ENCODE results near the gene KIF12. TPM values are rescaled to one million over a fixed set of nuclear protein-coding genes. Genes with fewer than 3 reads are reported as not detected.

The KIF12 gene
- total RNA-seq, 1 donor from 2014 or later = not detected

DNA sequence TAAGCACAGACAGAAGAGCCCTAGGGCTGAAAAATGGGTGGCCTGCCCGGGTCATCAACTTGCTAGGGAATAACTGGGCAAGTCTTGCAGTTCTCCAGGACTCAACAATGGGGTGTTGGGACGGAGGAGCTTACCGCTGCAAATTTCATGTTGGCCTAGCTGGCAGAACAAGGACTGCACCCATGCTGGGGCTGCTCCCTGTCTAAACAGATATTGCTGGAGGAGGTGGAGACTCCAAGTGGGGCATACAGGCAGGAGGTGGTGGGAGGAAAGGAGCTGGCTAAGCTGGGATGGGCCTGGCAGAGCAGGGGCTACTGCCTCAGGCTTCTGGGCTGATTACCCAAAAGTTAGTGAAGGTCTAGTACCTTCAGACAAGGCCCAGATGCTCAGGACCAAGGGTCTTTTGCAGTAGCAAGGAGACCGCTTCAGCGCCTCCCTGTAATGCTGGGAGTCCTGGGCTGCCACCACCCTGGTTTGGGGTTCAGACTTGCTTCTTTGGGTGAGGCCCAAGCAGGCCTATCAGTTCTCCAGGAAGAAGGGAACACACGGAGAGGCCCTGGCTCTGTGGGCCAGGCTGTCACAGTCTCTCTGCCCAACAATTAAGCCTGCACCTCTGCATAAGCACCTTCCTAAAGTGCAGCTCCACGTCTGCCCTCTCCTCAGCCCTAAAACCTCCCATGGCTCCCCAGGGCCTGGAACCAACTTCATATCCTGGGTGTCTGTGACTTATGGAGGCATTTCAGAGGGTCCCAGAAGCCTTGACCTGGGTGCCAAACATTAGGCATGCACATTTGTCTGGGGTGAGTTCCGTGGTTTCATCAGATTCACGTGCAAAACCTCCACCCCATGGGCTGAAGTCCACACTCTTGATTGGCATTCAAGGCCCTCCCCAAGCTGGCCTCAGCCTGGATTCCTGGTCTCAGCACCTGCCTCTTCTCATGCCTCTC lies 24.2 kb upstream of the KIF12 start:
- TF ChIP-seq, protein P1, sequence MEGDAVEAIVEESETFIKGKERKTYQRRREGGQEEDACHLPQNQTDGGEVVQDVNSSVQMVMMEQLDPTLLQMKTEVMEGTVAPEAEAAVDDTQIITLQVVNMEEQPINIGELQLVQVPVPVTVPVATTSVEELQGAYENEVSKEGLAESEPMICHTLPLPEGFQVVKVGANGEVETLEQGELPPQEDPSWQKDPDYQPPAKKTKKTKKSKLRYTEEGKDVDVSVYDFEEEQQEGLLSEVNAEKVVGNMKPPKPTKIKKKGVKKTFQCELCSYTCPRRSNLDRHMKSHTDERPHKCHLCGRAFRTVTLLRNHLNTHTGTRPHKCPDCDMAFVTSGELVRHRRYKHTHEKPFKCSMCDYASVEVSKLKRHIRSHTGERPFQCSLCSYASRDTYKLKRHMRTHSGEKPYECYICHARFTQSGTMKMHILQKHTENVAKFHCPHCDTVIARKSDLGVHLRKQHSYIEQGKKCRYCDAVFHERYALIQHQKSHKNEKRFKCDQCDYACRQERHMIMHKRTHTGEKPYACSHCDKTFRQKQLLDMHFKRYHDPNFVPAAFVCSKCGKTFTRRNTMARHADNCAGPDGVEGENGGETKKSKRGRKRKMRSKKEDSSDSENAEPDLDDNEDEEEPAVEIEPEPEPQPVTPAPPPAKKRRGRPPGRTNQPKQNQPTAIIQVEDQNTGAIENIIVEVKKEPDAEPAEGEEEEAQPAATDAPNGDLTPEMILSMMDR (IDR thresholded peaks at IDR 0.05) = no peak
- TF ChIP-seq POLR2AphosphoS5 (IDR thresholded peaks at IDR 0.05; ENCODE audit: insufficient read depth in 1 of 2, low read depth in 1 of 2) (no peak), POLR2A (IDR thresholded peaks at IDR 0.05) (no peak)

DNA sequence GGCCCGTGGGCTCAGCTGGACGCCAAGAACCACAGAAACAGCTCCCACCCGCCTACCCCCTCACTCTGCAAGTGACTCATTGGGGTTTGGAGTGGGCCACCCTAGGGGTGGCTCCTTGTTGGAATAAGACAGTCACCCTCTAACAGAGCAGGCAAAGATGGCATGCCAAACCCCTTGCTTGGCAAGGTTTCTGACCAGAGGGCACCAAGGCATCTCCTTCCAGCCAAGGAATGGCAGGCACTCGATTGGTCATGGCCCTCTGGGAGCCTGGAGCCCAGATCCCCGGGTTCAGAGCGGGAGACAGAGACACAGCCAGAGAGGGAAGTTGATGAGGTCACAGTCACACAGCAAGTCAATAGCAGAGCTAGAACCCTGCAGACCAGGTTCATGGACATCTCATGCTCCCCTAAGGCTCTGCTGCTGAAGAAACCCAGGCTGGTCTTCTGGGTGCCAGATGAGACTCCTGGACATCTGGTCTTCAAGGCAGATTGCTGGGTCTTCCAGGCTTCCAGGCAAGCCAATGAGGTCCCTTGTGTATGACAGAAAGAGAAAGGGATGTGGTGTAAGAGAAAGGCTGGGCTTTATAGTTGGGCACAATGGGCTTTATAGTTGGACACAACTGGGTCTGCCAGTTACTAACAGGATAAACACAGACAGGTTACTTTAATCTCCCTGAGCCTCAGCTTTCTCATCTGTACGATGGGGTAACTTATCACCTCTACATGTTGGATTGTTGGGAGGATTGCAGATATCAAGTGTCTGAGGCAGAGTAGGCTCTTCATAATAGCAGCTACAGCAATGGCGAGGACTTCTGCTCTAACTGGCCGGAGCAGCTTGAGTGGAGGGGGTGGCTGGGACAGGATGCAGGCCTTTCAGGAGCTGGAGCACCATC lies 23.3 kb upstream of the KIF12 start:
- TF ChIP-seq POLR2A (IDR thresholded peaks at IDR 0.05) (no peak), POLR2AphosphoS5 (IDR thresholded peaks at IDR 0.05; ENCODE audit: insufficient read depth in 1 of 2, low read depth in 1 of 2) (no peak)
- TF ChIP-seq, protein P1 (IDR thresholded peaks at IDR 0.05) = no peak
- DNase-seq (ENCODE audit: extremely low spot score in 2 of 2) = no peak
- Histone ChIP-seq H3K36me3 (no peaks in the 10 kb centered on the region), H3K4me1 (no peaks in the 10 kb centered on the region), H3K27ac (no peak overlapping the region), H3K9me3 (no peaks in the 10 kb centered on the region), H3K4me3 (no peak overlapping the region), H3K27me3 (no peaks in the 10 kb centered on the region)
- intact Hi-C loops (cut with DNase I) = no loop called here

More for the DNA sequence above, 24.2 kb upstream of the KIF12 start:
- no peaks in the 10 kb centered on the region for H3K4me1 ChIP-seq
- no peak overlapping the region for H3K27ac ChIP-seq
- DNase-seq (ENCODE audit: extremely low spot score in 2 of 2) = no peak
- H3K27me3 ChIP-seq = no peaks in the 10 kb centered on the region
- no peaks in the 10 kb centered on the region for H3K9me3 ChIP-seq
- no peak overlapping the region for H3K4me3 ChIP-seq
- no peaks in the 10 kb centered on the region for H3K36me3 ChIP-seq
- intact Hi-C loops (cut with DNase I) = no loop called here

DNA sequence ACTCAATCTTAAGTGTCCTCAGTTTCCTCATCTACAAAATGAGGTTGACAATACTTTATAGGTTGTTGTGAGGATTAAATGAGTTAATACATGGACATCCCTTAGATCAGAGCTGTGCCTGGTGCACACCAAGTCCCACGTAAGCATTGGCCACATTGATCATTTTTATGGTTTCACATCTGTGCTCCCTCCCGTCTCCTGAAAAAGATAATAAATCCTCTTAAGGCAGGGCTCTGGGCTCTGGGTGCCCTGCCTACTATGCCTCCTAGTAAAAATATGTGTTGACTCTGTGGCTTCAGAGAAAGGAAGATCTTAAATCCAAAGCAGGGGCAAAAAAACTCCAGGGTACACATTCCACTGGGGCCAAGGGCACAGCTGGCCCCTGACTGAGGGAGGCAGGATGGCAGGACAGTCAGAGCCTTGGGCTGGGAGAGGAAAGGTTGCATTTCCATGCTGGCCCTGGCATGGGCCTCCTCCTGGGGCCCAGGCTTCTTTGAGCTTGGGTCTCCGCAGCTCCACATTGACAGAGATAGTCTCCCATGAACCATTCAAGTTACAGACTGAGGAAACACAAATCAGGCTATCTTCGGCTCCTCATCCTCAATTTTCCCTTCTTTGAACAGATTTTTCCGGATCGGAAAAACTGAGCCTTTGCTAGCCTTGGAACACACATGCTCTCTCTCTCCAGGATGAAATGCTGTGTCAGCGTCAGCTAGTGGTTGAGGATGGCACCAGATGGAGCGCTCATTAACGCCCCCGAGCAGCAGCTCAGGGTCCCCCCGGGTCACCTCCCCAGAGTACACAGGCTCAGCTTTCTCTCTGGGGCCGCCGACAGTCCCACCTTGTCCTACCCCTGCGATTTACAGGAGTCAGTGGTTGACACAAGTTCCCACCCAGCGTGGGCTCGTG lies 22.4 kb upstream of the KIF12 start:
- H3K4me3 ChIP-seq = no peak overlapping the region
- no peak for DNase-seq (ENCODE audit: extremely low spot score in 2 of 2)
- no peak overlapping the region for H3K27ac ChIP-seq
- H3K27me3 ChIP-seq = no peaks in the 10 kb centered on the region
- no peaks in the 10 kb centered on the region for H3K4me1 ChIP-seq
- TF ChIP-seq POLR2A (IDR thresholded peaks at IDR 0.05) (no peak), POLR2AphosphoS5 (IDR thresholded peaks at IDR 0.05; ENCODE audit: insufficient read depth in 1 of 2, low read depth in 1 of 2) (no peak)
- TF ChIP-seq, protein P1 (IDR thresholded peaks at IDR 0.05) = no peak
- intact Hi-C loops (cut with DNase I) = no loop called here
- H3K9me3 ChIP-seq = no peaks in the 10 kb centered on the region
- no peaks in the 10 kb centered on the region for H3K36me3 ChIP-seq

DNA sequence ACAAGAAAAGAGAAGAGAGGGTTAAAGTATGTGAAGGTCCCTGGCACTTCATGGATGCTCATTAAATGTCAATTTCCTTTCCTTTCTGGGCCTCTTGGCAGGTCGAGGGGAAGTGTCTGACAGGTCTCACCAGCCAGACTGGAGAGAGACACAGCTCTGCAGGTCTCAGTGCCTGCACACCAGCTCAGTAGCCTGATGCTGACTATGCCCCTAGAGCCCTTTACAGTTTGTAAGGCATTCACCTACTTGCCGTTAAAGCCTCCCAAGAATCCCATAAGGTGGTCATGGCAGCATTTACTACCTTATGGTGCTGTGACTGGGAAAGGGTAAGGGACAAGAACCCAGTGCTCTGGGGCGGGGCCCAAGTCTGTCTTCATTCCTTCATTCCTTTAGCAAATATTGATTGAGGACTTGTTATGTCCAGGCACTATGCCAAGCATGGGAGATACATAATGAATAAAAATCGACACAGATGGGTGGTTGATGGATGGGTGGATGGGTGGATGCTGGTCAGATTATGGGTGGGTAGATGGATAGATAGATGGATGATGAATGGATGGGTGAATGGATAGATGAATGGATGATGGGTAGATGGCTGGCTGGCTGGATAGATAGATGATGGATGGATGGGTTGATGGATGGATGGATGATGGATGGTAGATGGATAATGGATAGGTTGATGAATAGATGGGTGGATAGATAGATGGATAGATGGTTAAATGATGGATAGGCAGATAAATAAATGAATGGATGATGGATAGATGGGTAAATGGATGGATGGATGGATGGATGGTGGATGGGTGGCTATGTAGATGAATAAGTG lies 21.3 kb upstream of the KIF12 start:
- Histone ChIP-seq H3K36me3 (no peaks in the 10 kb centered on the region), H3K27me3 (no peaks in the 10 kb centered on the region), H3K4me1 (no peaks in the 10 kb centered on the region), H3K9me3 (no peaks in the 10 kb centered on the region), H3K4me3 (no peak overlapping the region), H3K27ac (no peak overlapping the region)
- TF ChIP-seq POLR2A (IDR thresholded peaks at IDR 0.05) = no peak
- TF ChIP-seq, protein P1 (IDR thresholded peaks at IDR 0.05) = no peak
- no peak for DNase-seq (ENCODE audit: extremely low spot score in 2 of 2)
- intact Hi-C loops (cut with DNase I) = no loop called here
